ENCODE data around the gene IHH. TPM values are rescaled to one million over a fixed set of nuclear protein-coding genes. Genes with fewer than 3 reads are reported as not detected.

The IHH gene
- total RNA-seq, 2 experiments from 2014 or later, result not detected

GRCh38 chr2:219058541-219059374 is 2.0 kb downstream of the IHH start:
- no peaks in the 10 kb centered on the region for H3K36me3 Mint-ChIP-seq
- H3K4me1 Mint-ChIP-seq, result peaks cover 14% of the 10 kb centered on the region
- peaks cover 79% of the 10 kb centered on the region for H3K27me3 Mint-ChIP-seq
- no peak overlapping the region for H3K4me3 Mint-ChIP-seq
- H3K27ac Mint-ChIP-seq, result no peak overlapping the region
- peak; percentile 15 for DNase-seq
- H3K9me3 Mint-ChIP-seq, result no peaks in the 10 kb centered on the region

GRCh38 chr2:219057709-219058540 is 2.8 kb downstream of the IHH start:
- H3K4me1 Mint-ChIP-seq, result peaks cover 14% of the 10 kb centered on the region
- peak overlapping the region; percentile 45 for H3K4me3 Mint-ChIP-seq
- H3K36me3 Mint-ChIP-seq, result no peaks in the 10 kb centered on the region
- peaks cover 77% of the 10 kb centered on the region for H3K27me3 Mint-ChIP-seq
- DNase-seq, result peak; percentile 87
- H3K27ac Mint-ChIP-seq, result no peak overlapping the region
- no peaks in the 10 kb centered on the region for H3K9me3 Mint-ChIP-seq

GRCh38 chr2:219056896-219057708 is 3.6 kb downstream of the IHH start:
- H3K9me3 Mint-ChIP-seq, result no peaks in the 10 kb centered on the region
- no peak for DNase-seq

GRCh38 chr2:219056176-219056895 is 4.4 kb downstream of the IHH start:
- no peaks in the 10 kb centered on the region for H3K36me3 Mint-ChIP-seq
- H3K27ac Mint-ChIP-seq, result no peak overlapping the region
- peaks cover 14% of the 10 kb centered on the region for H3K4me1 Mint-ChIP-seq
- peaks cover 65% of the 10 kb centered on the region for H3K27me3 Mint-ChIP-seq
- H3K4me3 Mint-ChIP-seq, result no peak overlapping the region
- DNase-seq, result no peak
- no peaks in the 10 kb centered on the region for H3K9me3 Mint-ChIP-seq

More at GRCh38 chr2:219056896-219057708, 3.6 kb downstream of the IHH start:
- Mint-ChIP-seq H3K36me3 (no peaks in the 10 kb centered on the region), H3K4me3 (no peak overlapping the region), H3K4me1 (peaks cover 14% of the 10 kb centered on the region), H3K27me3 (peaks cover 69% of the 10 kb centered on the region), H3K27ac (no peak overlapping the region)

GRCh38 chr2:219054956-219055903 is 5.5 kb downstream of the IHH start:
- H3K4me1 Mint-ChIP-seq, result peaks cover 14% of the 10 kb centered on the region
- peaks cover 69% of the 10 kb centered on the region for H3K27me3 Mint-ChIP-seq
- no peaks in the 10 kb centered on the region for H3K9me3 Mint-ChIP-seq
- H3K4me3 Mint-ChIP-seq, result no peak overlapping the region
- no peak for DNase-seq
- no peak overlapping the region for H3K27ac Mint-ChIP-seq
- H3K36me3 Mint-ChIP-seq, result no peaks in the 10 kb centered on the region

- H3K9me3 Mint-ChIP-seq, result no peaks in the 10 kb centered on the region
- H3K36me3 Mint-ChIP-seq, result no peaks in the 10 kb centered on the region
- no peak for DNase-seq
- H3K4me3 Mint-ChIP-seq, result no peak overlapping the region
- no peaks in the 10 kb centered on the region for H3K4me1 Mint-ChIP-seq
- peaks cover 62% of the 10 kb centered on the region for H3K27me3 Mint-ChIP-seq
- no peak overlapping the region for H3K27ac Mint-ChIP-seq
Observed at GRCh38 chr2:219049282-219049681, 11.4 kb downstream of the IHH start.

GRCh38 chr2:219045937-219046550 is 14.7 kb downstream of the IHH start:
- Mint-ChIP-seq H3K27ac (no peak overlapping the region), H3K9me3 (no peaks in the 10 kb centered on the region), H3K4me3 (no peak overlapping the region), H3K27me3 (peaks cover 81% of the 10 kb centered on the region), H3K36me3 (no peaks in the 10 kb centered on the region), H3K4me1 (peaks cover 8% of the 10 kb centered on the region)
- no peak for DNase-seq

GRCh38 chr2:219042750-219043149 is 18.0 kb downstream of the IHH start:
- H3K36me3 Mint-ChIP-seq, result no peaks in the 10 kb centered on the region
- H3K4me1 Mint-ChIP-seq, result peaks cover 9% of the 10 kb centered on the region
- no peak overlapping the region for H3K27ac Mint-ChIP-seq
- H3K4me3 Mint-ChIP-seq, result no peak overlapping the region
- H3K9me3 Mint-ChIP-seq, result no peaks in the 10 kb centered on the region
- DNase-seq, result no peak
- H3K27me3 Mint-ChIP-seq, result peaks cover 82% of the 10 kb centered on the region

- H3K36me3 Mint-ChIP-seq, result no peaks in the 10 kb centered on the region
- no peak overlapping the region for H3K27ac Mint-ChIP-seq
- H3K4me3 Mint-ChIP-seq, result no peak overlapping the region
- H3K27me3 Mint-ChIP-seq, result peaks cover 82% of the 10 kb centered on the region
- peaks cover 9% of the 10 kb centered on the region for H3K4me1 Mint-ChIP-seq
- no peak for DNase-seq
- no peaks in the 10 kb centered on the region for H3K9me3 Mint-ChIP-seq
Observed at GRCh38 chr2:219042157-219042556, 18.6 kb downstream of the IHH start.

- no peak within 1 kb of the TSS for H3K27ac Mint-ChIP-seq
Observed at GRCh38 chr2:219041252-219041651, 19.5 kb downstream of the IHH start, which contains the start of gene CFAP65. Gene CFAP65 (minus strand): TSS chr2:219041516. CDS start chr2:219039048, 2,468 bp downstream.

GRCh38 chr2:219038600-219038999 is 22.1 kb downstream of the IHH start:
- no peak for DNase-seq
- no peaks in the 10 kb centered on the region for H3K36me3 Mint-ChIP-seq
- peaks cover 67% of the 10 kb centered on the region for H3K27me3 Mint-ChIP-seq
- no peaks in the 10 kb centered on the region for H3K9me3 Mint-ChIP-seq
- no peak overlapping the region for H3K4me3 Mint-ChIP-seq
- H3K4me1 Mint-ChIP-seq, result peaks cover 9% of the 10 kb centered on the region
- H3K27ac Mint-ChIP-seq, result no peak overlapping the region

More at GRCh38 chr2:219041252-219041651, 19.5 kb downstream of the IHH start, which contains the start of gene CFAP65:
- Mint-ChIP-seq H3K4me1 (peaks cover 9% of the 10 kb centered on the region), H3K27me3 (peaks cover 72% of the 10 kb centered on the region), H3K4me3 (peak within 1 kb of the TSS; percentile 77), H3K9me3 (no peaks in the 10 kb centered on the region), H3K36me3 (no peaks in the 10 kb centered on the region)
- peak; percentile 40 for DNase-seq

GRCh38 chr2:219037783-219038499 is 22.8 kb downstream of the IHH start:
- Mint-ChIP-seq H3K4me1 (peaks cover 9% of the 10 kb centered on the region), H3K9me3 (no peaks in the 10 kb centered on the region), H3K4me3 (no peak overlapping the region), H3K36me3 (no peaks in the 10 kb centered on the region), H3K27ac (no peak overlapping the region), H3K27me3 (peaks cover 69% of the 10 kb centered on the region)
- no peak for DNase-seq
